Measurements from ENCODE around the gene P2RY6. TPM values are rescaled to one million over a fixed set of nuclear protein-coding genes. Genes with fewer than 3 reads are reported as not detected.

P2RY6 gene
- total and polyA plus RNA-seq, 12 donors = 0.33 to 5.9 (median 3.9) TPM

DNA sequence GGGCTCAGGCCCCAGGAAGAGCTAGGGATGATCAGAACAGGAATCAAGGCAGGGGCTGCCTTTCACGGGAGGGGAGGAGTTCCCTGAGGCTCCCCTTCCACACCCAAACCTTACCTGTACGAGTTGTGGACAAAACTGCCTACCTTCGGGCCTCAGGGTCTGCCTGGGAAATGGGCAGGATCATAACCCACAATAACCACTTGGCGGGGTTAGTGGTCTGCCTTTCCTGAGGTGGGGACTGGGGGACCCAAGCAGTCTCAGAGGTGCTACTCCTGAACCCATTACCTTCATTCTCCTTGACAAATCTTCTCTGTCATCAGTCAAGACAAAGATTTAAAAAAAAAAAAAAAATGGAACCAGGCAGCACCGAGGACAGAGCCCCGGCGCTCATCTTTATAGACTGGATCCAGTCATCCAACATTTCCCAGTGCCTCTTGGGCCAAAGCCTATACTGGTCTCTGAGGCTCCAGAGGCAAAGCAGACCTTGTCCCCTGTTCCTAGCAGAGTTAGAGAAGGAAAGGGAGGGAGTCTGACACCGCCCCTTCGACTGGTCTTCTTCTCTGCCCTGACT, 14.2 kb downstream of the P2RY6 start:
- DNase-seq = no peak

DNA sequence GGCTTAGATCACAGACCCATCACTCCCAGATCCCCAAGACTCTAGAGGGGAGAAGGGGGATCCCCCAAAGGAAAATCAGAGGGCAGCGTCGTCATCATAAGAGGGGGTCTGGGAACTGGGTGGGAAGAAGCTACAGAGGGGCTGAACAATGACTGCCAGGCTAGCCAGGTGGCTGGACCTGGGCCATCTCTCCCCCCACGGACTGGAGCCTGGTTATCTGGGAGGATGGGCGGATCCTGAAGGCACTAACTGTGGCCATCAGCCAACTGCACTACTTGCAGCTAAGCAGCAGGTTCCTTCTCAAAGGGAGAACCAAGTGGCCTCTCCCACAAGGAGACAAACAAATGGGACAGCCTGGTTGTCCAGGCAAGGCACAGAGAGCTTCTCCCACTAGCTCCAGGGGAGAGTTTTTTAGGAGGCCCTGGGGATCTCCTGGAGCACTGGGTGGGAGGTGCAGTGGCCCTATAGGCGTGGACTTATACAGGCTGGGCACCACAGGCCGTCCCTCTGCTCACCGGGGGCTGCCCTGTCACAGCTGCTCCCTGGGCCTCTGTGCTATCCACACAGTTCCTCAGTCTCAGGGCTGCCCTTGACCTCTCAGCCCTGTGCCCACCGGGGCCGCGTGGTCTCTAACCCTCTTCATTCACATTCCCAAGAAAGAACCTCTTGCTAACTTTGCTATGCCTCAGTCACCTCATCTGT, 15.4 kb downstream of the P2RY6 start:
- Histone ChIP-seq H3K4me3 (no peak overlapping the region), H3K27ac (peak overlapping the region in 2 of 5 donors; percentile 73 to 76), H3K9me3 (replicated peaks in 1 of 3) (no peaks in the 10 kb centered on the region), H3K36me3 (replicated peaks in 1 of 2) (no peaks in the 10 kb centered on the region), H3K4me1 (replicated peaks in 1 of 2) (peaks cover 0 to 28% of the 10 kb centered on the region in 2 donors), H3K27me3 (no peaks in the 10 kb centered on the region)
- TF ChIP-seq POLR2A (IDR thresholded peaks at IDR 0.05) = no peak
- TF ChIP-seq, protein P1, sequence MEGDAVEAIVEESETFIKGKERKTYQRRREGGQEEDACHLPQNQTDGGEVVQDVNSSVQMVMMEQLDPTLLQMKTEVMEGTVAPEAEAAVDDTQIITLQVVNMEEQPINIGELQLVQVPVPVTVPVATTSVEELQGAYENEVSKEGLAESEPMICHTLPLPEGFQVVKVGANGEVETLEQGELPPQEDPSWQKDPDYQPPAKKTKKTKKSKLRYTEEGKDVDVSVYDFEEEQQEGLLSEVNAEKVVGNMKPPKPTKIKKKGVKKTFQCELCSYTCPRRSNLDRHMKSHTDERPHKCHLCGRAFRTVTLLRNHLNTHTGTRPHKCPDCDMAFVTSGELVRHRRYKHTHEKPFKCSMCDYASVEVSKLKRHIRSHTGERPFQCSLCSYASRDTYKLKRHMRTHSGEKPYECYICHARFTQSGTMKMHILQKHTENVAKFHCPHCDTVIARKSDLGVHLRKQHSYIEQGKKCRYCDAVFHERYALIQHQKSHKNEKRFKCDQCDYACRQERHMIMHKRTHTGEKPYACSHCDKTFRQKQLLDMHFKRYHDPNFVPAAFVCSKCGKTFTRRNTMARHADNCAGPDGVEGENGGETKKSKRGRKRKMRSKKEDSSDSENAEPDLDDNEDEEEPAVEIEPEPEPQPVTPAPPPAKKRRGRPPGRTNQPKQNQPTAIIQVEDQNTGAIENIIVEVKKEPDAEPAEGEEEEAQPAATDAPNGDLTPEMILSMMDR (IDR thresholded peaks at IDR 0.05) = no peak
- 54 to 75% (median 72%) methylated on average over 8 to 10 of the region's 10 CpGs for WGBS, 4 donors
- intact Hi-C loops (cut with DNase I) = no loop called here
- DNase-seq = peak in 2 of 7 donors; percentile 39 to 46

More for the DNA sequence above, 14.2 kb downstream of the P2RY6 start:
- TF ChIP-seq, protein P1 (IDR thresholded peaks at IDR 0.05) = no peak
- TF ChIP-seq POLR2A (IDR thresholded peaks at IDR 0.05) = no peak
- Histone ChIP-seq H3K27ac (no peak overlapping the region), H3K36me3 (replicated peaks in 1 of 2) (no peaks in the 10 kb centered on the region), H3K27me3 (no peaks in the 10 kb centered on the region), H3K9me3 (replicated peaks in 1 of 3) (no peaks in the 10 kb centered on the region), H3K4me3 (no peak overlapping the region), H3K4me1 (replicated peaks in 1 of 2) (peaks cover 0 to 28% of the 10 kb centered on the region in 2 donors)
- WGBS, 4 donors = 91 to 95% (median 92%) methylated on average over 9 of the region's 9 CpGs
- intact Hi-C loops (cut with DNase I) = no loop called here

DNA sequence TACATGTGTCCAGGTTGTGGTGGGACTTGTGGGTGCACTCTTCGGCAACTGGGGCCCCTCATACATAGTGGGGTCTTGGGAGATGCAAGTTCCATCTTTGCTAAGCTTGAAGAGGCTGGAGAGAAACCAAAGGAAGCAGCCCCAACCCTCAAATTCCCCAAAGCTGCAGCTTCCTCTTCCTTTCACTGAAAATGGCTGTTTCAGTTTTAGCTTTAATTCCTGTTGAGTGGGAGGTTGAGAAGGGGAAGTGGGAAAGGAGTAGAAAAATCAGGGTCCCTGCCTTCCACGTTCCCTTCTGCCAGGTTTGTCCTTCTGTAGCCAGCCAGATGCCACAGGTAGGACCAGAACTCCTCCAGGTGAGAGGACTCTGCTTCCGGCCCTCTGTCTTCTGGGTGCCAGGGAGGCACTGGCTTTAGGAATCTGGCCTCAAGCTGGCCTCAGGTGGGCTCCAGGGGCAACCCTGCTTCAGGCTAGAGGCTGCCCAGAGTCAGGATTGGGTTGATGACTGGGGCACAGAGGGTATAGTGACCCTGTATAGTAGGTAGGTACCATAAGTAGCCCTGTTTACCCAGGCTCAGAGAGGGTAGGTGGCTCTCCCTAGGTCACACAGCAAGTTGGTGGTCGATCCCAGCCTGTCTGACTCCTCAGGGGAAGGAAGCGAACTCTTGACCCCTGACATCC, 16.2 kb downstream of the P2RY6 start:
- H3K27me3 ChIP-seq = no peaks in the 10 kb centered on the region
- peaks cover 0 to 28% of the 10 kb centered on the region in 2 donors for H3K4me1 ChIP-seq (replicated peaks in 1 of 2)
- H3K27ac ChIP-seq = peak overlapping the region; percentile 15 to 76 (median 44)
- no peak for DNase-seq
- 54 to 74% (median 62%) methylated on average over 3 to 5 of the region's 5 CpGs for WGBS, 4 donors
- no peaks in the 10 kb centered on the region for H3K9me3 ChIP-seq (replicated peaks in 1 of 3)
- intact Hi-C loops (cut with DNase I) = no loop called here
- no peaks in the 10 kb centered on the region for H3K36me3 ChIP-seq (replicated peaks in 1 of 2)
- no peak for TF ChIP-seq POLR2A (IDR thresholded peaks at IDR 0.05)
- TF ChIP-seq, protein P1 (IDR thresholded peaks at IDR 0.05) = no peak
- H3K4me3 ChIP-seq = no peak overlapping the region
